NCI-H2081 (cell line): ENCODE results near the gene VPS13C.
A peak's percentile ranks its signal among the peaks of the same experiment; 100 is the strongest.
"Not testable (repeated sequence)": the region's sequence is repeated elsewhere in the genome, so short reads cannot be mapped to it uniquely, and the experiment has no call there.

Experiments used
- DNase-seq, 2 experiments: peaks; one replicate each; lab custom pipeline; 2025; lab: John Stamatoyannopoulos, UW

Gene VPS13C

GRCh38 chr15:62035256-62035924 lies 24.9 kb downstream of the VPS13C start:
- no peak for DNase-seq

- no peak for DNase-seq
These were observed 32.3 kb downstream of the VPS13C start for GRCh38 chr15:62027916-62028315.

DNA sequence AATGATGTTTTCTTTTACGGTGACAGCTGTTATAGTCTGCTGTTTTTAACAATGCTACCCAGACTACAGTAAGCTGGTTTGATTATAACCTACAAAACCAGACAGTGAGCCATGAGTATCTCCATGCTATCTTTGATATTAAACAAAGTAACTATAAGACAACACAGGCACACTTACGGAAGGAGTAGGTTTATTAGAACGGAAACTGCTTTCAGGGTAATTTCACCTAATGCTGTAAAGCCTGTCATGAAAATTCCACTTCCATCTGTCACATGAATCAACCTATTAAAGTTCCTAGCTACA lies 33.0 kb downstream of the VPS13C start:
- DNase-seq: no peak

DNA sequence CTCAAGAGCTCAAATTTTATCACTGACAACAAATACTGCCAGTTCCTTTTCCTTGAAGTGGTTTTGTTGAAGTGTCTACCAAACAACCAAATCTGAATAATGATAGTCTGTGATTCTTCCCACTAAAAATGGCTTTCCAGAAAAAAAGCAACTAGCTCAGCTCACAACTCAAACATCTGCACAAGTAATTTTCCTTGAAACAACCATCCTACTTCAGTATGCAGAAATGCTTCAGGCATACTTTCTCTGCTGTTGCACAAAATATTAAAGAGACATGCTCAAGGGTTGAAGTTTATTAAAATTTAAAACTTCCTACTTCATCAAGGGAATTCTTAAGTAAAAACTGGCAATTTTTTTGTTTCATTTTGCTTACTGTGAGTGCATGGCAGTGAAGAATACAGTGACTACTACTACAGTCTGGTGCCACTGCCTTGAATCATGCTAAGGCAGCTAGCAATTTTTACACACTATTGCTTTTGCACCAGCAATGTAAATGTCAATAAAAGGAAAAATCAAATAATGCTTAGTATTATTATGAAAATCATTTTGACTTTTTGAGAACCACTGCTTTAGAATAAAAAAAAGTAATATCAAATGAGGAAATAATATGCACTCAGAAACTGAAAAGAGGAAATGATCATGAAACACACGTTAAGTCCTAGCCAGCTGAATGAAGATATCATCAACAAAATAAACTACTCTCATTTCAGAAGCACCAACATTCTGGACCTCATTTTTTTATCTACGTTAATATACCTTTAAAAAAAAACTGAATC lies 33.6 kb downstream of the VPS13C start:
- no peak for DNase-seq

DNA sequence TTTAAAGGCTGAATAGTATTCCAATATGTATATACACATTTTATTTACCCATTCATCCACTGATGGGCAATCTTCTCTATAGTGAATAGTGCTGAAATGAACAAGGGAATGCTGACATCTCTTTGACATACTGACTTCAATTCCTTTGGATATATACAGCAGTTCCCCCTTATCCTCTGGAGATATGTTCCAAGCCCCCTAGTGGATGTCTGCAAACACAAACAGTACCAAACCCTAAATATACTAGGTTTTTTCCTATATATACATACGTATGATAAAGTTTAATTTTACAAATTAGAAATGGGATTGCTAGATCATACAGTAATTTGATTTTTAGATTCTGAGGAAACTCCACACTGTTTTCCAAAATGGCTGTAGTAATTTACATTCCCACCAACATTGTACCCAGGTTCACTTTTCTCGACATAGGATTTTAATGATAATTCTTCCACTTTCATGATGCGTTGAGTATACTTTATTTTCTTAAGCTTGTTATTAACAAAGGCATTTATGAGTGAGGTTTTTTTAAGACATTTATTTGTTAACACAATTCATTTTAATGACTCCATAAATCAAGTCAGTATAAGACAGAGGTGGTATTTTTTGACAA lies 38.2 kb downstream of the VPS13C start:
- no peak for DNase-seq

GRCh38 chr15:62020576-62021160 lies 39.6 kb downstream of the VPS13C start:
- no peak for DNase-seq

- DNase-seq: not testable (repeated sequence)
These were observed 54.9 kb downstream of the VPS13C start for GRCh38 chr15:62005354-62005753.

DNA sequence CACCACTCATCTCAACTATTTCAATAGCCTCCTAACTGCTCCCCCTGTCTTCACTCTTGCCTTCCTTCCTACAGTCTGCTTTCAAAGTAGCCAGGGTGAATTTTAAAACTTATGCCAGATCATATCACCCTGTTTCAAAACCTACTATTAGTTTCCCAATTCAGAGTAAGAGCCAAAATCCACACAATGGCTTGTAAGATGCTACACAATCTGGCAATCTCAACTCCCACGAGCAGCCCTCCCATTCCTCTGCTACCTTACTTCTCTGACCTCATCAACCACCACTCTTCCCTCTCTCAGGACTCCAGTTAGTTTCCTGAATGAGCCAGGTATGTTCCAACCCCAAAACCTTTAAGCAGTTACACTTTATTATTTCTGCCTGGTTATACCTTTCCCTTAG lies 62.5 kb downstream of the VPS13C start:
- no peak for DNase-seq

- DNase-seq: no peak
These were observed 64.1 kb downstream of the VPS13C start for GRCh38 chr15:61996056-61996635.

DNA sequence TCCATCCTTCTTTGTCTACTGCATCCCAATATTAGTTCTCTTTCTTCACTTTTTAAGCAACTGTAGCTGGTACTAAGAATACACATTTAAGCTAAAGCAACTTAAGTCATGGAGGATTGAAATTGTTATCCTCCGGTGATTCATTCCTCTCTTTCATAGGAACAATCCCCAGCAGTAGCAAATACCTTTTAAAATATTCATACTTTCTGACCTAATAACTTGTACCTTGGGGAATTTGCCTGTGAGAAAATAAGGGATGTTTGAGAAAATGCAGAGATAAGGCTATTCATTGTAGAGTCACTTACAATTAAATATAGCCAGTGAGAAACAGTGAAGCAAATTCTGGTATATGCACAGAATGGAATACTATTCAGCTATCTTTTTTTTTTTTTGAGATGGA lies 66.0 kb downstream of the VPS13C start:
- DNase-seq: no peak

- no peak for DNase-seq
These were observed 67.7 kb downstream of the VPS13C start for GRCh38 chr15:61992518-61992917.

DNA sequence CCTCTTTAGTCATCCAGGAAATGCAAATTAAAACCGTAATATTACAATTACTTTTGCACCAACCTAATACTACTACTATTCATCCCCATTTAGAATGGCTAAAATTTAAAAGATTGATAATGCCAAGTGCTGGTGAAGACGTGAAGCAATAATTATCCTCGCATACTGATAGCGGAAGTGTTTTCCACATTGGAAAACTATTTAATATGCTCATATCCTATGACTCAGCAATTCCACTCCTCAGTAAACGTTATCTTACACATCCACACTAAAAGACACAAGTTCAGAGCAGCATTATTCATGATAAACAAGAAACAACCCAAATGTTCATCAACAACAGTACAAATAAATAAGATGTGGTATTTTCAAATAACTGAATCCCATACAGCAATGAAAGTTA lies 70.6 kb downstream of the VPS13C start:
- DNase-seq: no peak

GRCh38 chr15:61987824-61988223 lies 72.4 kb downstream of the VPS13C start:
- no peak for DNase-seq

- no peak for DNase-seq
These were observed 77.2 kb downstream of the VPS13C start for GRCh38 chr15:61983081-61983480.

- no peak for DNase-seq
These were observed 82.0 kb downstream of the VPS13C start for GRCh38 chr15:61978225-61978624.

DNA sequence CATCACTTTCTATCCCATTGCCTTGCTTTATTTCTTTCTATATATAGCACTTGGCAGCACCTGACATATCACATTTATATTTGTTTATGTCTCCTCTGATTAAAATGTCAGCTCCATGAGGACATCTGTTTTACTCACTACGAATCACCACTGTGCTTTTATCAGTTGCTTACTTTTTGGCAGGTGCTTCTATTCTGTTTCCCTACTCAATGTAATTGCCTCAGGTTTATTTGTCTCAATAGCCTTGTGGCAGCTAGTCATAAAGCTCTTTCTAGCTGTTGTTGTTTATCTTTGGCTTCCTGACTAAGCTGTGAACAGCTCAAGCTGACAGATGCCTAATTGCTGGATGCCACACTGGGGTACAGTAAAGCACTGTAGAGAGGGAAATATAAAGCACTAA lies 85.5 kb downstream of the VPS13C start:
- peak; percentile 74 to 95 for DNase-seq

GRCh38 chr15:61974118-61974517 lies 86.1 kb downstream of the VPS13C start:
- DNase-seq: no peak

- no peak for DNase-seq
These were observed 108.3 kb downstream of the VPS13C start for GRCh38 chr15:61951949-61952348.

GRCh38 chr15:61946778-61947177 lies 113.5 kb downstream of the VPS13C start:
- no peak for DNase-seq

DNA sequence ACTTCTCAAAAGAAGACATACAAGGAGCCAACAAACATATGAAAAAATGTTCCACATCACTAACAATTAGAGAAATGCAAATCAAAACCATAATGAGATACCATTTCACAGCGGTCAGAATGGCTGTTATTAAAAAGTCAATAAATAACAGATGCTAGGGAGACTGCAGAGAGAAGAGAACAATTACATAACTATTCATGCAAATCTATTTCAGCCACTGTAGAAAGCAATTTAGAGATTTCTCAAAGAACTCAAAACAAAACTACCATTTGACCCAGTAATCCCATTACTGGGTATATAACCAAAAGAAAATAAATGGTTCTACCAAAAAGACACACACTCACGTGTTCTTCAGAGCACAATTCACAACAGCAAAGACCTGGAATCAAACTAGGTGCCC lies 116.3 kb downstream of the VPS13C start:
- DNase-seq: no peak

DNA sequence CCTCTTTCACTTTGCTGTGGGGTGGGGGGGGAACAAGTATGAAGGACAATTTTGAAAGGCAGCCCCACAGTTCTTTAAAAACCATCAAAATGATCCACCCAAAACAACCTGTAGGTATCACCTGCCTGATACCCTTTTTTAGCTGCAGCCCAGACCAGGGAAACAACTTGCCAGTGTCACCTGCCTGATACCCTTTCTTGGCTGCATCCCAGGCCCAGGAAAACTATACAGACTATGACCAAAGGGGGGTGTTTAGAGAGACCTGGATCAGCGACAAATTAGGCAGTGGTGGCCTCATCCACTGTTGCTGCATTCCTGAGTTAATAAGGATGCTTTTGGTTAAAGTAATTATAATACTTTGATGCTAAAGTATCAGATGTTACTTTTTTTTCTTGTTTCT lies 122.0 kb downstream of the VPS13C start:
- DNase-seq: peak in 1 of 2 experiments; percentile 32

DNA sequence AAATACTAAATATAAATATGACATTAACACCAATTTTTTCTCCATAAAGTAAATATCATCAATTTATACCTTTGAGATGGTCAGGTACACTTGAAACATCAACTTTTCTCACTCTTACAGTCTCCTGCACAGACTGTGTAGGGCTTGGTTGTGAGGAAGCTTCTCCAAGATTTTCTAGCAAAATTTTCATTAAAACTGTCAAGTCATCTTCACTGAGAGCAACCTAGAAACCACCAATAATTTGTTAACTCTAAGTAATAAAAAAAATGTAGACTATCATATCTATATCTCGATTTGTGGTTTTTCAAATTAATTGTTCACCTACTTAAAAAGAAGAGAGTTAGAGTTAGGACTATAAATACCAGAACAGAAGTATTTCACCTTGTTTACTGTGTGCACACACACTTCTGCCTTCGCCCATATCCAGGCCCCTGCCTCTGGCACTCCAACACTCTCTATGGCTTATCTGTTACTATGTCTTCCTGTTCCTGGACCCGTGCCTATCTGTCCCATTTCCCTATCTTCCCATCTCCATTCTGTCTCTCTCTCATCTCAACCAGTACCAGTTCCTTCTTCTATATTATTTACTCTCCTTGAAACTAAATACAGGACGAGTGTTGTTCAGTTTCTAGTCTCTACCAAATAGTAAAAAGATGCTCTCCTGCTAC lies 123.6 kb downstream of the VPS13C start:
- DNase-seq: no peak
